ENCODE measurements around the gene GPRASP2. TPM values are rescaled to one million over a fixed set of nuclear protein-coding genes. Genes with fewer than 3 reads are reported as not detected.

GPRASP2 gene
- total and polyA plus RNA-seq, 9 of the 15 experiments (the other 6 are each of a cell fraction or from before 2014, with no cell fraction given), result 1.2 to 3.3 (median 2.1) TPM

DNA sequence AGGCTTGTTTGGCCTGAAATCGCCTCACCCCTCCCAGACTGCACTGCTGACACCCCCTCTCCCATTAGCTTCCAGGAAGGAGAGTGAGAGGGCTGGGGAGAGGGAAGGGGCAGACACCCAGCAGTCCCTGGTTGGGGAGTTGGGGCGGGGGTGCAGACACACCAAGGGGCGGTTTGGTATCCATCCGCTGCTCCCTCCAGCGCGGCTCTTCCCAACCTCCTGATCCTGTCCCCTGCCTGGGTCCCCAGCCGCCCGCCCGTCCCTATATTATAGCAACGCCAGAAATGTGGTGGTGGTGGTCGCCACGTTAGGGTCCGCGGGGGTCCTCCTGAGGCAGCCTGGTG lies 33.2 kb downstream of the GPRASP2 start:
- no peaks in the 10 kb centered on the region for H3K27me3 ChIP-seq (ENCODE audit: control insufficient read depth in 2 of 2, insufficient read depth in 2 of 2, low read length in 2 of 2)
- CTCF ChIA-PET (ENCODE audit: low intra/inter-chr PET ratio), result no interaction called here
- no peak for ATAC-seq
- no peaks in the 10 kb centered on the region; a peak in 1 of 5 replicates for H3K4me1 ChIP-seq (replicated peaks in 1 of 2; ENCODE audit: control insufficient read depth in 2 of 2, insufficient read depth in 2 of 2, low read length in 2 of 2)
- H3K27ac ChIP-seq (ENCODE audit: extremely low read depth, low read depth, low read length), result no peak overlapping the region
- H3K9ac ChIP-seq (ENCODE audit: insufficient read depth in 1 of 2, low read depth in 2 of 2, low read length in 2 of 2), result no peak overlapping the region
- no CpG with 5 or more reads among the region's 14 CpGs for WGBS (ENCODE audit: insufficient coverage, low coverage, missing lambda C conversion rate)
- DNase-seq (ENCODE audit: extremely low read depth in 1 of 4, low spot score in 3 of 4), result no peak
- no peaks in the 10 kb centered on the region for H3K9me1 ChIP-seq (ENCODE audit: control insufficient read depth, insufficient read depth, low read length)
- intact Hi-C loops (cut with micrococcal nuclease) (no loop called here), in situ Hi-C loops (cut with MboI) (no loop called here)
- FAIRE-seq, result no peak
- H2AFZ ChIP-seq (ENCODE audit: low read depth, low read length), result no peak overlapping the region
- no TSS peak for BruUV-seq (replicated peaks)
- H3K9me3 ChIP-seq (replicated peaks; ENCODE audit: control insufficient read depth, insufficient read depth, low read depth, low read length), result no peaks in the 10 kb centered on the region
- no peaks in the 10 kb centered on the region for H3K36me3 ChIP-seq (ENCODE audit: control insufficient read depth, insufficient read depth, low read length)
- no peaks in the 10 kb centered on the region for H3K79me2 ChIP-seq (ENCODE audit: control insufficient read depth, insufficient read depth, low read length)
- no peak overlapping the region for H3K4me2 ChIP-seq (ENCODE audit: insufficient read depth, low read length)
- H4K20me1 ChIP-seq (replicated peaks; ENCODE audit: control insufficient read depth, insufficient read depth, low read length), result no peaks in the 10 kb centered on the region
- POLR2A ChIA-PET, result no interaction called here
- TF ChIP-seq ZNF274 (IDR thresholded peaks at IDR 0.05; ENCODE audit: borderline replicate concordance, low read depth, low read length) (no peak), RB1 (IDR thresholded peaks at IDR 0.05; ENCODE audit: low read depth) (no peak), STAG1 (CRISPR knock-in tag; IDR thresholded peaks at IDR 0.05; ENCODE audit: borderline replicate concordance) (no peak), MLX (CRISPR knock-in tag; conservative IDR thresholded peaks at IDR 0.05) (no peak), ZNF436 (CRISPR knock-in tag; IDR thresholded peaks at IDR 0.05) (no peak), TBP (optimal IDR thresholded peaks at IDR 0.05; ENCODE audit: low read depth, low read length) (no peak), SPI1 (IDR thresholded peaks at IDR 0.05; ENCODE audit: borderline replicate concordance, low read depth, low read length) (no peak), FOXK1 (CRISPR knock-in tag; IDR thresholded peaks at IDR 0.05; ENCODE audit: borderline replicate concordance) (no peak), ARID2 (IDR thresholded peaks at IDR 0.05) (no peak), ELK3 (CRISPR knock-in tag; IDR thresholded peaks at IDR 0.05) (no peak), RNF219 (CRISPR knock-in tag; IDR thresholded peaks at IDR 0.05) (no peak), TEAD2 (tag; IDR thresholded peaks at IDR 0.05) (no peak)
- TF ChIP-seq, protein P1, sequence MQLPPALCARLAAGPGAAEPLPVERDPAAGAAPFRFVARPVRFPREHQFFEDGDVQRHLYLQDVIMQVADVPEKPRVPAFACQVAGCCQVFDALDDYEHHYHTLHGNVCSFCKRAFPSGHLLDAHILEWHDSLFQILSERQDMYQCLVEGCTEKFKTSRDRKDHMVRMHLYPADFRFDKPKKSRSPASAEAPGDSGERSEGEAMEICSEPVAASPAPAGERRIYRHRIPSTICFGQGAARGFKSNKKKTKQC (CRISPR knock-in tag; IDR thresholded peaks at IDR 0.05), result no peak
- no peak overlapping the region for H3K4me3 ChIP-seq
